ENCODE results near the gene SLF2. TPM values are rescaled to one million over a fixed set of nuclear protein-coding genes. Genes with fewer than 3 reads are reported as not detected.
A peak's percentile ranks its signal among the peaks of the same experiment; 100 is the strongest.

SLF2 gene
- total RNA-seq, 4 donors from 2014 or later: 27.9 to 102 (median 59.9) TPM

GRCh38 chr10:100999742-101000126 is 87.0 kb downstream of the SLF2 start, which contains the start of gene LZTS2:
TSS of gene LZTS2 (plus strand) at chr10:100999808. CDS start at chr10:101002539, 2,731 bp downstream.
- Histone ChIP-seq H3K36me3 (no peaks in the 10 kb centered on the region), H3K4me1 (peaks cover 0 to 11% of the 10 kb centered on the region in 2 donors), H3K9me3 (no peaks in the 10 kb centered on the region), H3K27me3 (no peaks in the 10 kb centered on the region), H3K4me3 (peak within 1 kb of the TSS; percentile 88 to 93), H3K27ac (peak within 1 kb of the TSS; percentile 100)
- intact Hi-C loops (cut with DNase I; ENCODE audit: low total_unique reads): no loop called here
- DNase-seq: peak in 1 of 2 donors; percentile 43
- TF ChIP-seq POLR2A (IDR thresholded peaks at IDR 0.05) (no peak), CTCF (IDR thresholded peaks at IDR 0.05) (no peak)

- DNase-seq: peak in 1 of 2 donors; percentile 40
- Histone ChIP-seq H3K4me3 (peak overlapping the region; percentile 88 to 93), H3K36me3 (no peaks in the 10 kb centered on the region), H3K27me3 (no peaks in the 10 kb centered on the region), H3K27ac (peak overlapping the region; percentile 100), H3K9me3 (no peaks in the 10 kb centered on the region), H3K4me1 (peaks cover 0 to 11% of the 10 kb centered on the region in 2 donors)
- intact Hi-C loops (cut with DNase I; ENCODE audit: low total_unique reads): no loop called here
- TF ChIP-seq POLR2A (IDR thresholded peaks at IDR 0.05) (no peak), CTCF (IDR thresholded peaks at IDR 0.05) (no peak)
These were observed 87.6 kb downstream of the SLF2 start for GRCh38 chr10:101000127-101000914.

- H3K4me1 ChIP-seq: peaks cover 0 to 11% of the 10 kb centered on the region in 2 donors
- H3K27me3 ChIP-seq: no peaks in the 10 kb centered on the region
- H3K4me3 ChIP-seq: peak overlapping the region; percentile 88 to 93
- intact Hi-C loops (cut with DNase I; ENCODE audit: low total_unique reads): no loop called here
- no peaks in the 10 kb centered on the region for H3K9me3 ChIP-seq
- TF ChIP-seq CTCF (IDR thresholded peaks at IDR 0.05) (peak in 2 of 4 experiments; percentile 8 to 16), POLR2A (IDR thresholded peaks at IDR 0.05) (peak; percentile 80 to 89)
- peak overlapping the region; percentile 100 for H3K27ac ChIP-seq
- peak; percentile 90 to 95 for DNase-seq
- no peaks in the 10 kb centered on the region for H3K36me3 ChIP-seq
These were observed 88.3 kb downstream of the SLF2 start for GRCh38 chr10:101000915-101001658.

- Histone ChIP-seq H3K4me3 (peak overlapping the region; percentile 8 to 88), H3K27ac (peak overlapping the region; percentile 100), H3K9me3 (no peaks in the 10 kb centered on the region), H3K36me3 (no peaks in the 10 kb centered on the region), H3K4me1 (peaks cover 0 to 11% of the 10 kb centered on the region in 2 donors), H3K27me3 (no peaks in the 10 kb centered on the region)
- no peak for TF ChIP-seq CTCF (IDR thresholded peaks at IDR 0.05)
- TF ChIP-seq POLR2A (IDR thresholded peaks at IDR 0.05): no peak
- no peak for DNase-seq
- intact Hi-C loops (cut with DNase I; ENCODE audit: low total_unique reads): no loop called here
These were observed 88.9 kb downstream of the SLF2 start for GRCh38 chr10:101001659-101002035.

- Histone ChIP-seq H3K36me3 (no peaks in the 10 kb centered on the region), H3K27ac (peak overlapping the region; percentile 100), H3K4me1 (peaks cover 0 to 11% of the 10 kb centered on the region in 2 donors)
These were observed 89.7 kb downstream of the SLF2 start for GRCh38 chr10:101002456-101002855.

More at GRCh38 chr10:101002456-101002855, 89.7 kb downstream of the SLF2 start:
- TF ChIP-seq CTCF (IDR thresholded peaks at IDR 0.05): no peak
- no peak for TF ChIP-seq POLR2A (IDR thresholded peaks at IDR 0.05)
- no peaks in the 10 kb centered on the region for H3K9me3 ChIP-seq
- intact Hi-C loops (cut with DNase I; ENCODE audit: low total_unique reads): no loop called here
- no peak for DNase-seq
- H3K27me3 ChIP-seq: no peaks in the 10 kb centered on the region
- no peak overlapping the region for H3K4me3 ChIP-seq
